HG03521 (cell line): ENCODE results near the gene WDR72.
"Not testable (repeated sequence)": the region's sequence is repeated elsewhere in the genome, so short reads cannot be mapped to it uniquely, and the experiment has no call there.

Experiments used
- ATAC-seq: cut with Tn5 transposase; IDR thresholded peaks from one replicate; pipeline ENCODE4 v1.9.1; 2021; ENCODE audit warnings: mild to moderate bottlenecking, moderate library complexity; ENCODE audit not compliant: unreplicated experiment

Gene WDR72

DNA sequence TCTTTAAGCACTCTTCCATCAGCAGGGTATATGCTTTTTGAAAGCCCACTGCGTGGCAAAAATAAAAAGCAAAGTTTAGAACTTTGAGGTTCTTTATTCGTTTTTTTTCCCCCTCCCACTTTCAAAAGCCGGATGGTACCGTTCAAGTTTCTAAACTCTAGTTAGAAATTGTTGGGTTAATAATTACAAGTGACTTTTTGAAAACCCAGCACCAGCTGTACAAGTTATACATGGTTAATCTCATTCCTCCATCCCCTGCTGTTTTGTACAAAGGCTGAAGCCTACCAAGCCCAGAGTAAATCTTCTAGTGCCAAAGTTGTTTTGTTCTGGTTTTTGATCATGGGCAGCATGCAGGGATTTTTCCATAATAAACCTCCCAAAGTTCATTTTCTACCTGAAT is 48.6 kb downstream of the WDR72 start:
- ATAC-seq, result no peak

DNA sequence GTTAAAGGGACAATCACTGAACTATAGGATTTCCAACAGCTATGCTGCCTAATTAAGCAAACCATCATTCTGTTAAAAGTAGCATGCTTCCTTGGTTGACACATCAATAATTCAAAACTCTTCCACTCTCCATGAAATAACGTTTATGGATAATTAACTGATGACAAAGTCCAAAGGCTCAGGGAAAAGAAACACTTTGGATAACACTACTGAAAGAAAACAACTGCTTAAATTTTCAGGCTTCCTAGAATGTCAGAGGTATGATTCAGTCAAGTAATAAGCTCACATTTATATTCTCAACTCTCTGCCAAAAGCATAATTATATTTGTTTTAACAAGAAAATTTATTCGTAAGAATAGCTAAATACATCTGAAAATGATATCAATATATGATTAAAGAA is 49.6 kb downstream of the WDR72 start:
- ATAC-seq, result no peak

DNA sequence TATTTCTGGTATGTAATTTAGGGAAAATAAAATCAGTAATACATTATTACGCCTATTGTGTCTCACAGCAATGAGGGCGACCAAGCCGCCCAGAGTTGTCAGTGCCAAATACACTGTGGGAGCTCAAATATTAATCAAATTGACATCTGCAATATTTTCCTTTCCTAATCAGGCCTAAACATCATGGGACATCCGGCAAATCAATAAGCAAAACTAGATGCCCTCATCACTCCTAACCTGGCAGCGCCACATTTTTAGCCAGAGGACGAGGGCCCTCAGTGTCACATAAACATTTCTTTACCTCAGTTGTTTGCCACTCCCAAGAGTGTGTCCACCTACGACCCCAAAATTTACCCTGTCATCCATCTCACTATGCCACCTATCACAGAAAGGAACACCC is 64.1 kb downstream of the WDR72 start:
- ATAC-seq, result no peak

DNA sequence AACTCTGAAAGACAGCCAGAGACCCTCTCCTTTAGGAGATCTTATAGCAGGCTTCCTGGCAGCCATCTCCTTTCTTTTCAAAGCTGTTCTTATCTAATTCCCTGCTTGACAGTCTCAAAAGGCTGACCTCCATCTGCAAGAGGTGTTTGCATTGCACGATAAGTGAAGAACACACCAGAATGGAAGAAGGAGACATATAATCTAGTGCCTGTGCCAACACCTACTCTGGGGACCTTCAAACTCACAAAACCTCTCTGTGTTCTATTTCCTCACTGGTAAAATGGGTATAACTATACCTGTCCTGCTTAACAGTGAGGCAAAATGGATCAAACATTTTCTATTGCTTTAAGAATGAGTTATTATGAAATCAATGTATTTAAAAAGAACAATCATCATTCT is 65.0 kb downstream of the WDR72 start:
- no peak for ATAC-seq

DNA sequence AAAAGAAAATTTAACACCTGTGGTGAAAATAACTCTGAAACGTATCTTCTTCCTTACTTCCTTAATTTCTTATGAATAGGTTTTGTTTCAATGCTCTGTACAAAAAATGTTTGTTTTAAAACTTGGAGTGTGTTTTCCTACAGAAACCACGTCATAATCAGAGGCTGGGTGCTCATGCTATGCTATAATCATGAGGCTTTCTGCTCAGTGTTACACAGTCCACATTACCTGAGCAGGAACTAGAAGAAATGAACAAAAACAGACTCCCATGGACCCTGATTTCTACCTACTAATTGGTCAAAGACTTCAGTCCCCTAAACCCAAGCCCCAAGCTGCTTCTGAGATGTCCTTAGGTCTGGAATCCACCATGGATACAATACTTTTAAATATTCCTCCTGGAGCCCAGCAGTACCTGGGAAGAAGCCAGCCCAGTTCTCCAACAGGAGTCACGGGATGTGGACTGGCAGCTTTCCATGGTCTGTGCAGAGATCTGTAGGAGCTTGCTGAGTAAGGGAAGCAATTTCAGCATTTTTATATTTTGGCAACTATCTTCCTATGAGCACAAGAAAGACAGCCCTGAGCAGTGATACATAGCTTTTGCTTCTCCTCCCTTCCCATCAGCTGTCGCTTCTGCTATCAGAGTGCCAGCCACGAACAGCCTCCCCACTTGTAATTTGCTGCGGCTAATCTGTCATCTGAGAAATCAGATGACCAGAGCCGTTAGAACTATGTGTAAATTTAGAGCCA is 65.6 kb downstream of the WDR72 start:
- ATAC-seq, result no peak

DNA sequence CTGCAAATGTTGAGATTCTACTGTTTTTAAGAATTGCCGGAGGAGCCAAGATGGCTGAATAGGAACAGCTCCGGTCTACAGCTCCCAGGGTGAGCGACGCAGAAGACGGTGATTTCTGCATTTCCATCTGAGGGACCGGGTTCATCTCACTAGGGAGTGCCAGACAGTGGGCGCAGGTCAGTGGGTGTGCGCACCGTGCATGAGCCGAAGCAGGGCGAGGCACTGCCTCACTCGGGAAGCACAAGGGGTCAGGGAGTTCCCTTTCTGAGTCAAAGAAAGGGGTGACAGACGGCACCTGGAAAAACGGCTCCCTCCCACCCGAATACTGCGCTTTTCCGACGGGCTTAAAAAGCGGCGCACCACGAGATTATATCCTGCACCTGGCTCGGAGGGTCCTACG is 75.3 kb downstream of the WDR72 start:
- not testable (repeated sequence) for ATAC-seq

DNA sequence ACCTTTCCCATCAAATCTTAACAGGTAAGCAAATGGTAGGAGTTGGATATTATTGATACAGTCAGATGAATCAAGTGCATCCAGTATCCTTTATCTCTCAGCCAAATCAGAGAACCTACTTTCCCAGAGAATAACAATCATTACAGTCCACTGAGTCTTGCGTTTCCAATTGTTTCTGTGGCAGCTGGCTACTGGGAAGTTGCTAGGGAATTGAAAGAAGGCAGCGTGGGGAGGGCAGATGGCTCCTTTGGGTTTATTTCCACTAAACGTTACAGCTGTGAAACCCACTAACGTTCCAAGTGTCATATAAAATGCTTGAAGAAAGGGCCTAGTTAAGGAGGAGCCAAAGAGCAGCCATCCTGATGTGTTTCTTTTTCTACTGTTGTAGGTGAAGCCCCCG is 78.4 kb downstream of the WDR72 start:
- ATAC-seq, result no peak

DNA sequence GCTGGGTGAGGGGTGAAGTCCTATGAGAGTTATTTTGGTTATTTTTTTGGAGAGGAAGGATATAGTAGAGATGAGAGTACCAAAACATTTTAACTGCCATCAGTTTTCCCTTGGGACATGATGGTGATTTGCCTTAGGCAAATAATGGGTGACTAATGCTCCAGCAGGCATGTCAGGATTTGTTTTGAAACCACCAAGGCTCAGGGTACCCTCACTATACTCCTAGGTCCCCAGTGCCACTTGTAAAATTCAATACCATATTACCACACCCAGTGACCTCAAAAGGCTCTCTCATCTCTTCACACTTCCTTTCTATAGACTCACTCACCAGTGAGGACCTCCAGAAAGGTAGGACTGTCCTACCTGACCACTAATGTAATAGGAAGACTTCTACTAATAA is 83.6 kb downstream of the WDR72 start:
- no peak for ATAC-seq

DNA sequence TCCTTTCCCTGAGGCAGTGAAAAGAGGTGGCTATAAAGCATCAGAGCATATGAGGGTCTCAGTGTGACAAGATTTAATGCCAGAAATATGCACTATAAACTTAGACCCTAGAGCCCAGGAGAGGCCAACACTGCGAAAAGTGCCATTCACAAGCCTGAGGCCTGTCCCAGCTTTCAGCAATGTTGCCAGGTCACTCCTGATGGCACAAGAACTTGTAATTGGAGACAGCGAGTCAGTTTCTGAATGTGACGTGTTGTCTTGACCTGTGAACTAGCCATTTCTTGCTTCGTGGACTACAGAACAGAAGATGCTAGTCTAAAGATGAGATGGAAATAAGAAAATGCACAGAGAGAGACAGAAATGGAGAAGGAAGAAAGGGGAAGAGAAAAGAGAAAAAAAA is 87.9 kb downstream of the WDR72 start:
- ATAC-seq, result no peak

DNA sequence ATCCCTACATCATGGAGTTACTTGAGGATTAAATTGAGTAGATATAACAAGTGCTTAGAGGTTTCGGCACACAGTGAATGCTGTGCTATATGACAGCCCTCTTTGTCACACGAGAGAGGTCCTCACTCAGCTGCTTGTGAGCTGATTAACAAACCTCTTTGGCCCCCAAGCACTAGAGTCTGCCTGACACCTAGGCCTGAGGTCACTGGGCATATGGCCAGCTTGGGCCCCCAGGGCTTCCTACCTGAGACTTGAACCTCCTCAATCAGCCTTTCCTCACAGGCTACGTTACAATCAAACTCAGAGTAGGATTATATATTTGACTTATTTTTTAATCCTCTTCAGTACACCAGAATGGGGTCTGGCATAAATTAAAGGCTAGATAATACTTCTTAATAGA is 88.8 kb downstream of the WDR72 start:
- no peak for ATAC-seq

DNA sequence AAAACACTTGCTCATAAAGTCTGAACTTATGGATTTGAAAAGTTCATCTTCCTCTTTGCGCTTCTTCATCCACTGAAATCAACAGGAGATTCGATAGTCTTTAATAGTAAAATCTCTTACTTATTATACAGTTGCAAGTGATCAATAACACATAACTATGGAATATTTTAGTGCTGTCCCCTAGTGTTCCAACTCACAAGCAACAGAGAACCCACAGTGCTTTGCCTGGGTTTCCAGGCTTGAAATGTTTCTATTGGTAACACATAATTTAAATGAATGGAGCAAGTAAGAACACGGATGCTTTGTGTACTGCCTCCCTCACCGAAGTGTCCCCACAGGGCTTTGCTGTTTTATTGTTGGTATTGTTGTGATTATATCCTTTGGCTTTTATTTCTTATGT is 93.5 kb downstream of the WDR72 start:
- ATAC-seq, result no peak

DNA sequence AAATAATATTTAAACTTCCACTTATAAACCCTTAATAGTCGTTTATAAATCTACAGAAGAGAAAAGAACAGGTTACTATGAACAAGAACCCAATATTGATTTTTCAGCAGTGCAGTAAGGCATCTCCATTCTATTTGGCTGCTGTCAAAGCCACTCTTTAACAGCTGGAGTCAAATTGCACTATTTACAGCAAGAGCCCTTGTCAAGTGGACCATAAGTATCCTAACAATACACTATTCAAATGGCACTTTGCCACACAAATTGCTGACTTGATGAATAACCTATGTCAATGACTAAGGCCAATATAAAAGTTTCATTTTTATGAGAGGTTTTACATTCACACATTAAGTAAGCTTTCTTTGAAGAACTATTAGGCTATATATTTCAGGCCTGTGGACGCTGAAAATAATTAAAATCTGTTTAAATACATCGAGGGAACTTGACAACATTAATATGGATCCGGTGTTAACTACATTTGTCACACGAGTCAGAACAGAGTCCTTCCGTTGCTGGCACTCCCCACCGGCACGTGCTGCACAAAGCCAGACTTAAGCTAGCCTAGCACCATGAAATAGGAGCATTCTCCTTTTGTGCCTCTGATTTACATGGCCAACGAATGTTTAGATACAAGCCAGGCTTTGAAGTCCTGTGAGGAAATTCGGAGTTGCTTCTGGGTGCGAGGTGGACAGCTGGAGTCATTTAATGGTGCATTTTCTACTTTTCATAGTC is 100.5 kb downstream of the WDR72 start:
- ATAC-seq, result no peak

DNA sequence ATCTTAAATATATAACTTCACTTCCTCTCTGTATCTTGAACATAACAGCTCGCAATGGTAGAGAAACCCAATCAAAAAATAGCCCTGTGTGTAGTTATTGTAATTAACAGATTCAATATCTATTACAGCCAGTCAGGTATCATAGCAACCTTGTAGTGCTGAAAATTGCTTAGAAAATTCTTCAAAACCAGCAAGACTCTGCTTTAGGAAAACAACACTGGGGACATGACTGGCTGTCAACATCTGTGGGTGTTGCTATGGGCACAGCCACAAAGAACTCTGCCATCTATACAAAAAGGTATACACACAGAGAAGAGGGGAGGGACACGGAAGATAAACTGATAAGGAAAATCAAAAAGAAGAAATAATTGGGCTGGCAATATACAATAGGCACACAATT is 101.2 kb downstream of the WDR72 start:
- no peak for ATAC-seq

DNA sequence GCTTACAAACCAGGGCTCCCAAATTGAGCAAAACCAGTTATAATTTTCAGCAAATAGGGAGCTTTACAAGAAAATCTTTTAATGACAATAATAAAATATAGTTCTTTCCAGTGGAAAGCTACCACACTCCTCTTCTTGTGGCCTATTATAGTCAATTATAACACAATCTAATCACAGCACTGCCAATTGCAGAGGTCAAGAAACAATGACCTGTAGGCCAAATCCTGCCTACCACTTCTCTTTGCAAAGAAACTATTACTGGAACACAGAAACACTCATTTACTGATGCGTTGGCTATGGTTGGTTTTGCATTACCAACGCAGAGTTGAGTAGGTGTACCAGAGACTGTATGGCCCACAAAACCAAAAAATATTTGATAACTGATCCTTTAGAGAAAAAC is 110.5 kb downstream of the WDR72 start:
- no peak for ATAC-seq

DNA sequence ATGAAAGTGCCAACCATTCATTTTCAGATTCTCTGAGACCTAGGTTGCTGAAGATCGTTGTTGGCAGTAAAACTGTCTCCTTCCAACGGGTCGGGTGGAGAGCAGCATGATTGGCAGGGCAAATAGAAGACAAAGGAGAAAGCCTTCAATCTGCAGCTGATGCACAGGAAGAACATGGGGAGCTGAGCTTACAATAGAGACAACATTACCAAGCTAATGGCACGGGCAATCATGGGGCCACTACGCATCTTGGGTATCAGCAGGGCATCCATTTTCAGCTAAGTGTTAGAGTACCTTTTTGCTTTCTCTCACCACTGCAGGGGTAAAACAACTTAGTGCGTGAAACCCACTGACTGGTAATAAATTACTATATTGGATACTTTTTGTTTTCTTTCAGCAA is 114.8 kb downstream of the WDR72 start:
- ATAC-seq, result no peak

DNA sequence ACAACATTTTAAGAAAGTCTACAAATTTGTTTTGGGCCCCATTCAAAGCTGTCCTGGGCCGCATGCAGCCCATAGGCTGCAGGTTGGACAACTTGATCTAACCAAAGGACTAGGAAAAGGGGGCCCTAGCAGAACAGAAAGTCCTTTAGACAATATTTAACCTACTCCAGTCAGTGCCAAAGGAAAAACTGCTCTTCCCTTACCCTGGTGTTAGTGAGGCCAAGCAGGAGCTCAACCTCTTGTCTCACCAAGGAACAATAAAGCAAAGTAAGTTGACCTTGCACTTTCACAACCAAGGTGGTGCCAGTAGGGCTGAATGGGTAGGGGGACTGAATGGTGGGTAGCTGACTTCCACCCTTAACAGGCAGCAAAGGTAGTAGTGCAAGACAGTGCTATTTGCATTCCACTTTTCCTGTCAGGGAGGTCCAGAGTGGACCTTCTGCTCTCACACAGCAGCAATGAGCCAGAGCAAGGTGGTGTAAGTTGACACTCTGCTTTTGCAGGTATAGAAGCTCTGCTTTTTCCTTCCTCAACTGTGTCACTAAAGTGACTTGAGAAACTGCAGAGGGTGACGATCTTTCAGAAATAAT is 124.9 kb downstream of the WDR72 start:
- ATAC-seq, result no peak

DNA sequence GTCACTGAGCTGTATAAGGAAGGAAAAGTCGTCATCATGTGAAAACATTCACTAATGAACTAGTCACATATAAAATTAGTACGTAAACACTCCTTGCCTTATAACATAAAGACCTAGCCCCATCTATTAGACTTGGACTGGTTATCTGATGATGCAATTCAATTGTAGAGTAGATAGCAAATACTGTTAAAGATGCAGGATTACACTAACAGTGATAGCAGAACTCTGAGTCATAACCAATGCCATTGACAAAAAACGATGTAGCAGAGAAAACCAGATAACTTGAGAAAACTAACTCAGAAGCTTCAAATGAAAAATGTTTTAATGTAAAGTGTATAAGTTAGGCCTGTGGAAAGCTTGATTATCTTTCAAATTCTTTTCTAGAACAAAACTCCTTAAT is 132.2 kb downstream of the WDR72 start:
- no peak for ATAC-seq

DNA sequence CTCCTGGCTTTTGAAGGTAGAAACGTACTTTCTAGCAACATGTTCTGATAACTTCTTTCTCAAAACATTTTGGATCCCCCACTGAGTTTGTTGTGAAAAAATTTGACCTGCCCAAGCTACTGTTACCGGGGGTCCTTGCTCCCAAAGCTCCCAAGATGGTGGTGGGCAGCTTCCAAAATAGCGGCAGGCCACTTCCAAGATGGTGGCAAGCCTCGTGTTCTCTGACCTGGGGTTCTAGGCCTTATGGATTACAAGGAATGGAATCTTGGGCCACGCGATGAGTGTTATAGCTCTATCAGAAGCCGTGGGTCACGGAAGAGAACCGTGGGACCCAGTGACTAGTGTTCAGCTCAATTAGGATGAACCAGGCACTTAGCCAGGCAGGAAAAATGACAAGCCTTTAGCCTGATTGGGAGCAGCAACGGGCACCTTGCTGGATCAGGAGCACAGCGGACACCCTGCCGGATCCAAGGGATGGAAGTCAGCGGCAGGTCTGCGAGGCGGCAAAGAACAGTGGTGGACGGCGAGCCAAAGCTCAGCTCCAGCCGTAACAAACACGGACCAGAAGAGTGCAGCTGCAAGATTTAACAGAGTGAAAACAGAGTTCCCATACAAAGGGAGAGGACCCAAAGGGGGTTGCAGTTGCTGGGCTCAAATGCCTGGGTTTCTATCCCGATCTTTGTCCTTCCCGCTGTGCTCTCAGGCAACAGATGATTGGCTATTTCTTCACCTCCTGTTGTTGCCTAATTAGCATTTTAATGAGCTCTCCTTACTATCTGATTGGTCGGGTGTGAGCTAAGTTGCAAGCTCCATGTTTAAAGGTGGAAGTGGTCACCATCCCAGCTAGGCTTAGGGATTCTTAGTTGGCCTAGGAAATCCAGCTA is 133.3 kb downstream of the WDR72 start:
- no peak for ATAC-seq

DNA sequence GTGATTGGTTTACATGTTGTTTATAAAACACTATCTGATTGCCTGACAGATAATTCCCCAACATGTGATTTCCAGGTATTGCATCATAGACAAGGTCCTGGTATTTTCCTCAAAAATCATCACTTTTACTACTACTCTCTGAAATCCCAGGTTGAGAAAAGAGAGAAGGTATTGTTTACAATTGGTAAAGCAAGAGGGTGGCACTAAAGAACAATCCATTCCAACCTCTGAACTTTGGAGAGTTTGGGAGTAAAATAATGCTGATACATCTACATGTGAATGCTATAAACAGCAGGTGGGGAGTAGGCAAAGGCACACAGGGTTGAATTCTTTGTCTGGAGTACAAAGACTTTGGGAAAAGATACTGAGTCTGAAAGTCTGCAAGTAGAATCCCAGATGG is 134.2 kb downstream of the WDR72 start:
- no peak for ATAC-seq

DNA sequence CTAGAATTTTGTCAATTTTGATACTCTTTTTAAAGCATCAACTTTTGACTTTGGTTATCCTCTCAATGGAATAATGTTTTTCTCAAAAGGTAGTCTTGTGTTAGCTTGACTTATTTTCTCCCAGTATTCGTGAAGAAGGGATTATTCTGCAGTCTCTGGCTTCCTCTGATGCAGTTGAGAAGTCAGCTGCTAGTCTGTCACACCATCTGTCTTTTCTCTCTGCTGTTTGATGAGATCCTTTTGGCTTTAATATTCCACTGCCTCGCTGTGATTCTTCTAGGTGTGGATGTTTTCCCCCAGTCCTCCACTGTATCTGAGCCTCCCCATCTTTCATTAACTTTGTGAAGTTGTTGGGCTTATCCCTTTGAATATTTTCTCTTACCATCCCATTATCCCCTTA is 141.0 kb downstream of the WDR72 start:
- ATAC-seq, result no peak

DNA sequence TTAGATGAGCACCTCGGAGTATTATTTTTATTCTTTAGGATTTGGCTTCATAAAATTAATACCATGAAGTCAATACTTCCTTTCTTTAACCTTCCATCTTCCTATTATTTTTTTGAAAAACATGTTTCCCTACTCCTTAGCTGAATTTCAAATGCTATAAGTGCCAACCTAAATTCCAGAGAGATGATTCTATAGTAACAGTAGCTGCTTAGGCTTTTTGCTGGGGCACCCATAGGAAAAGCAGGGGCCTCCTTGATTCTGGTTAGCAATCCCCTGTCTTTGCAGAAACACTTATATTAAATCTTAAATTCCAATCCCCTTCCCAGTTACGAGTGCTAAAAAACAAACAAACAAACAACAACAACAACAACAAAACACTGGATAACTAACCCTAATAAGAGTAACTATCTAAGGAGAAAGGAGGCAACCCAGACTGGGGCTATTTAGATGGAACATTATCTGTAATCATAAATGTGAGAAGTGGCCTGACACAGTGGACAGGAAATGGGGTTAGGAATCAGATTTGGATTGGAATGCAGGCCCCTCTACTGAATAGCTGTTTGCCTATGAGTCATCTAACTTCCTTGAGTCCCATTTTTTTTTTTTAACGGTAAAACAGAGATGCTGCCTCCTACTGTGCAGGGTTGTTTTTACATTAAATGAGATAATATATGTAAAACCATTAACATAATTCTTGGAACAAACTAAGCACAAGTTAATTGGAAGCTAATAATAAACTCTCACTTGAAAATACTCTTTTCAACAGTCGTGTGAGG is 148.1 kb downstream of the WDR72 start:
- ATAC-seq, result no peak
